Measurements from ENCODE around the gene APP.
"Not testable (repeated sequence)": the region's sequence is repeated elsewhere in the genome, so short reads cannot be mapped to it uniquely, and the experiment has no call there.

APP gene

GRCh38 chr21:25927195-25927880 lies 243.2 kb downstream of the APP start:
- no peaks in the 10 kb centered on the region for H3K9me3 ChIP-seq (ENCODE audit: control insufficient read depth in 2 of 2, low read length in 2 of 2)
- H3K4me3 ChIP-seq (ENCODE audit: low read length in 2 of 2), result no peak overlapping the region
- H3K27me3 ChIP-seq (ENCODE audit: control insufficient read depth in 2 of 2, insufficient read depth in 2 of 2, low read length in 2 of 2), result no peaks in the 10 kb centered on the region
- peak overlapping the region in 1 of 2 donors; percentile 45 for H3K27ac ChIP-seq (ENCODE audit: low read depth in 2 of 2, low read length in 2 of 2)
- H3K9ac ChIP-seq (ENCODE audit: low read depth in 1 of 2, low read length in 2 of 2), result no peak overlapping the region
- H3K36me3 ChIP-seq (ENCODE audit: control insufficient read depth in 2 of 2, insufficient read depth in 2 of 2, low read length in 2 of 2), result no peaks in the 10 kb centered on the region
- H3K4me1 ChIP-seq (ENCODE audit: control insufficient read depth in 2 of 2, insufficient read depth in 2 of 2, low read length in 2 of 2), result peaks cover 0 to 5% of the 10 kb centered on the region in 2 donors

- Histone ChIP-seq H3K4me1 (ENCODE audit: control insufficient read depth in 2 of 2, insufficient read depth in 2 of 2, low read length in 2 of 2) (peaks cover 0 to 5% of the 10 kb centered on the region in 2 donors), H3K36me3 (ENCODE audit: control insufficient read depth in 2 of 2, insufficient read depth in 2 of 2, low read length in 2 of 2) (no peaks in the 10 kb centered on the region), H3K4me3 (ENCODE audit: low read length in 2 of 2) (no peak overlapping the region), H3K27ac (ENCODE audit: low read depth in 2 of 2, low read length in 2 of 2) (no peak overlapping the region), H3K9ac (ENCODE audit: low read depth in 1 of 2, low read length in 2 of 2) (no peak overlapping the region), H3K27me3 (ENCODE audit: control insufficient read depth in 2 of 2, insufficient read depth in 2 of 2, low read length in 2 of 2) (no peaks in the 10 kb centered on the region), H3K9me3 (ENCODE audit: control insufficient read depth in 2 of 2, low read length in 2 of 2) (no peaks in the 10 kb centered on the region)
Measured at GRCh38 chr21:25925936-25926335, 244.6 kb downstream of the APP start.

DNA sequence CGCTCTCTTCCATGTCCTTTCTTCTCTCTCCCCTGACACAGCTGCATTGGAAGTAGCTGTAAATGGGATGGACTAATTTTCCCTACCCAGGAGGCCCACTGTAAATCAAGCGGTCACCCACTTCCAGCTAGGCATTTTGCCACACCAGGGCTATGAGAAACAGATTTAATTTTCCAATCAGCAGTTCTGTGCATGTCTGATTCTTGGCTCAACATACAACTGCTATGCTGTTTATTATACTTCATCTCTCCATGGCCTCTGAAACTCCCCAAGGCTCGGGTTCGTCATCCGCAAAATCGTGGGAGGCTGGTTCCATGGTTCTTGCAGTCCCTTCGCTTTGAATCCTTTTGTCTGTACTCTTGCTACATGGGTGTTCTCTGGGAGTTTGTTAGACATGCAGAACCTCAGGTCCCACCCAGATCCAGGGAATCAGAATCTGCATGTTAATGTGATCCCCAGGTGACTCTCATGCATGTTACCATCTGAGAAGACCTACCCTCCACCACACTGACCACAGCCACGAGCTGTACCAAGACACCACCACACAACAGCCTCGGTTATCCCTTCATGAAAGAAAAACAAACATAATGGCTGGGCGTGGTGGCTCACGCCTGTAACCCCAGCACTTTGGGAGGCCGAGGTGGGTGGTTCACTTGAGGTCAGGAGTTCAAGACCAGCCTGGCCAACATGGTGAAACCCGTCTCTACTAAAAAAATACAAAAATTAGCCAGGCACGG lies 245.3 kb downstream of the APP start:
- Histone ChIP-seq H3K9me3 (ENCODE audit: control insufficient read depth in 2 of 2, low read length in 2 of 2) (no peaks in the 10 kb centered on the region), H3K36me3 (ENCODE audit: control insufficient read depth in 2 of 2, insufficient read depth in 2 of 2, low read length in 2 of 2) (no peaks in the 10 kb centered on the region), H3K4me1 (ENCODE audit: control insufficient read depth in 2 of 2, insufficient read depth in 2 of 2, low read length in 2 of 2) (peaks cover 0 to 5% of the 10 kb centered on the region in 2 donors), H3K9ac (ENCODE audit: low read depth in 1 of 2, low read length in 2 of 2) (no peak overlapping the region), H3K4me3 (ENCODE audit: low read length in 2 of 2) (no peak overlapping the region), H3K27me3 (ENCODE audit: control insufficient read depth in 2 of 2, insufficient read depth in 2 of 2, low read length in 2 of 2) (no peaks in the 10 kb centered on the region), H3K27ac (ENCODE audit: low read depth in 2 of 2, low read length in 2 of 2) (no peak overlapping the region)

- not testable (repeated sequence) for H3K36me3 ChIP-seq (ENCODE audit: control insufficient read depth in 2 of 2, insufficient read depth in 2 of 2, low read length in 2 of 2); H3K27ac ChIP-seq (ENCODE audit: low read depth in 2 of 2, low read length in 2 of 2); H3K9ac ChIP-seq (ENCODE audit: low read depth in 1 of 2, low read length in 2 of 2); H3K9me3 ChIP-seq (ENCODE audit: control insufficient read depth in 2 of 2, low read length in 2 of 2); H3K27me3 ChIP-seq (ENCODE audit: control insufficient read depth in 2 of 2, insufficient read depth in 2 of 2, low read length in 2 of 2); H3K4me1 ChIP-seq (ENCODE audit: control insufficient read depth in 2 of 2, insufficient read depth in 2 of 2, low read length in 2 of 2); H3K4me3 ChIP-seq (ENCODE audit: low read length in 2 of 2)
Measured at GRCh38 chr21:25918152-25918551, 252.4 kb downstream of the APP start.

- no peak overlapping the region for H3K9ac ChIP-seq (ENCODE audit: low read depth in 1 of 2, low read length in 2 of 2)
- H3K27ac ChIP-seq (ENCODE audit: low read depth in 2 of 2, low read length in 2 of 2), result no peak overlapping the region
- H3K36me3 ChIP-seq (ENCODE audit: control insufficient read depth in 2 of 2, insufficient read depth in 2 of 2, low read length in 2 of 2), result no peaks in the 10 kb centered on the region
- H3K27me3 ChIP-seq (ENCODE audit: control insufficient read depth in 2 of 2, insufficient read depth in 2 of 2, low read length in 2 of 2), result no peaks in the 10 kb centered on the region
- H3K4me3 ChIP-seq (ENCODE audit: low read length in 2 of 2), result no peak overlapping the region
- H3K4me1 ChIP-seq (ENCODE audit: control insufficient read depth in 2 of 2, insufficient read depth in 2 of 2, low read length in 2 of 2), result peaks cover 0 to 15% of the 10 kb centered on the region in 2 donors
- H3K9me3 ChIP-seq (ENCODE audit: control insufficient read depth in 2 of 2, low read length in 2 of 2), result no peaks in the 10 kb centered on the region
Measured at GRCh38 chr21:25916226-25916625, 254.3 kb downstream of the APP start.

DNA sequence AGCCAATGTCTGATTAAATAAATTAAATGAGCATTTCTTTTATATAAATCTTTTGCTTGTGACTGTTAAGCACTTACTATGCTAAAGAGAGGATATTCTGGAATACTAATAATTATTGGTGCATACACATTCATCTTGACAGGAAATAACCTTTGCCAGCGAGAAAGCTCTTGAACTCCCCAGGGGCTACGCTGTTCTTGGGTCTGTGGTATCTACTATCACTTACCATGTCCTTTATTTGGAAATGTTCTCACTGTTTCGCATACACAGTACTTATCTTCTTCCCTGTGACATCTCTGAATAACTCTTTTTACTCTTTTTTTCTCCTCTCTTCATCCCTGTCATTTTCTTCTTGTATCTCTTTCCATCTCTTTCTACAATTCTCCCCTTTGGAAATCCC lies 257.1 kb downstream of the APP start:
- Histone ChIP-seq H3K4me1 (ENCODE audit: control insufficient read depth in 2 of 2, insufficient read depth in 2 of 2, low read length in 2 of 2) (peaks cover 4 to 20% of the 10 kb centered on the region in 2 donors), H3K4me3 (ENCODE audit: low read length in 2 of 2) (no peak overlapping the region), H3K36me3 (ENCODE audit: control insufficient read depth in 2 of 2, insufficient read depth in 2 of 2, low read length in 2 of 2) (no peaks in the 10 kb centered on the region), H3K9ac (ENCODE audit: low read depth in 1 of 2, low read length in 2 of 2) (no peak overlapping the region), H3K9me3 (ENCODE audit: control insufficient read depth in 2 of 2, low read length in 2 of 2) (no peaks in the 10 kb centered on the region), H3K27ac (ENCODE audit: low read depth in 2 of 2, low read length in 2 of 2) (no peak overlapping the region), H3K27me3 (ENCODE audit: control insufficient read depth in 2 of 2, insufficient read depth in 2 of 2, low read length in 2 of 2) (no peaks in the 10 kb centered on the region)

DNA sequence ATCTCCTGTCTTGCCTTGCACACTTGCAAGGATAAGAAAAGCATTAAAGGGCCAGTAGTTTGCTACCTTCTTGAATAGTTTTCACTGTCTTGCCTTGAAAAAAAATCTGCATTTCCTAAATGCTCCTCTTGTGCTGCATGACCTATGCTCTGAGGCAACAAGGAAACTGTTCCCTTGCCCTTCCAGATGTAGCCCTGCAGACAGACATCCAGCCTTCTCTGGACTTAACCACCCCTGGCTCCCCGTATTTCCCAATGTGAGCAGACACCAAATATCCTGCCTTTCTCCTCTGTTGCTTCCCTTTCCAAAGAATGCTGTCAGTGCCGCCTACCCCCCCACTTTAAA lies 258.2 kb downstream of the APP start:
- peak overlapping the region in 1 of 2 donors; percentile 2 for H3K9ac ChIP-seq (ENCODE audit: low read depth in 1 of 2, low read length in 2 of 2)
- H3K27ac ChIP-seq (ENCODE audit: low read depth in 2 of 2, low read length in 2 of 2), result peak overlapping the region; percentile 34 to 35
- peaks cover 9 to 27% of the 10 kb centered on the region in 2 donors for H3K4me1 ChIP-seq (ENCODE audit: control insufficient read depth in 2 of 2, insufficient read depth in 2 of 2, low read length in 2 of 2)
- H3K36me3 ChIP-seq (ENCODE audit: control insufficient read depth in 2 of 2, insufficient read depth in 2 of 2, low read length in 2 of 2), result no peaks in the 10 kb centered on the region
- no peak overlapping the region for H3K4me3 ChIP-seq (ENCODE audit: low read length in 2 of 2)
- H3K9me3 ChIP-seq (ENCODE audit: control insufficient read depth in 2 of 2, low read length in 2 of 2), result no peaks in the 10 kb centered on the region
- H3K27me3 ChIP-seq (ENCODE audit: control insufficient read depth in 2 of 2, insufficient read depth in 2 of 2, low read length in 2 of 2), result no peaks in the 10 kb centered on the region

DNA sequence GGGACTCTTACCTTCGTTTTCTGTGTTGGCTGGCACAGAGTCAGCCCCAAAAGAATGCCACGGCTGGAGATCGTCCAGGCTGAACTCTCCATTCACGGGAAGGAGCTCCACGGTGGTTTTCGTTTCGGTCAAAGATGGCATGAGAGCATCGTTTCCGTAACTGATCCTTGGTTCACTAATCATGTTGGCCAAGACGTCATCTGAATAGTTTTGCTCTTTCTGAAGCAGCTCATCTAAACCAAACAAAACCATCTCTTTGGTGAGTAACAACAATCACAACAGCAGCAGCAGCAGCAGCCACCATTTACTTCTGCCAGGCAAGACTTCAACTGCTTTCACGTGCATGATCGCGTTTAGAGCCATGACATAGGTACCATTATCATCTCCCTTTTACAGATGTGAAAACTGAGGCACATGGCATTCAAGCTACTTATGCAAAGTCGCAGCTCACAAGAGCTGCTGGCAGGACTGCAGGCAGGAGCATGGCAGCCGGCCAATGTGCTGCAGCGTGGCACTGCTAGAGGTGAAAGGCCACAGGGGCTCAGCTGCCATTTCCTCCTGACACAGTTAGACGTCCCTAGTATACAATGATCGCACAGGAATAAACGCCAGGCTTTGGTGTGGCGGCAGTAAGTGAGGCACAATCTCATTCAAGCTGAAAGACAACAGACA lies 258.7 kb downstream of the APP start:
- no peaks in the 10 kb centered on the region for H3K36me3 ChIP-seq (ENCODE audit: control insufficient read depth in 2 of 2, insufficient read depth in 2 of 2, low read length in 2 of 2)
- no peak overlapping the region for H3K9ac ChIP-seq (ENCODE audit: low read depth in 1 of 2, low read length in 2 of 2)
- H3K4me1 ChIP-seq (ENCODE audit: control insufficient read depth in 2 of 2, insufficient read depth in 2 of 2, low read length in 2 of 2), result peaks cover 11 to 30% of the 10 kb centered on the region in 2 donors
- peak overlapping the region in 1 of 2 donors; percentile 35 for H3K27ac ChIP-seq (ENCODE audit: low read depth in 2 of 2, low read length in 2 of 2)
- no peaks in the 10 kb centered on the region for H3K27me3 ChIP-seq (ENCODE audit: control insufficient read depth in 2 of 2, insufficient read depth in 2 of 2, low read length in 2 of 2)
- H3K4me3 ChIP-seq (ENCODE audit: low read length in 2 of 2), result no peak overlapping the region
- H3K9me3 ChIP-seq (ENCODE audit: control insufficient read depth in 2 of 2, low read length in 2 of 2), result no peaks in the 10 kb centered on the region

- peaks cover 17 to 39% of the 10 kb centered on the region in 2 donors for H3K4me1 ChIP-seq (ENCODE audit: control insufficient read depth in 2 of 2, insufficient read depth in 2 of 2, low read length in 2 of 2)
- H3K4me3 ChIP-seq (ENCODE audit: low read length in 2 of 2), result no peak overlapping the region
- no peak overlapping the region for H3K27ac ChIP-seq (ENCODE audit: low read depth in 2 of 2, low read length in 2 of 2)
Measured at GRCh38 chr21:25910809-25911208, 259.8 kb downstream of the APP start.

GRCh38 chr21:25909341-25909740 lies 261.2 kb downstream of the APP start:
- H3K27ac ChIP-seq (ENCODE audit: low read depth in 2 of 2, low read length in 2 of 2), result peak overlapping the region in 1 of 2 donors; percentile 27
- no peaks in the 10 kb centered on the region for H3K9me3 ChIP-seq (ENCODE audit: control insufficient read depth in 2 of 2, low read length in 2 of 2)
- H3K36me3 ChIP-seq (ENCODE audit: control insufficient read depth in 2 of 2, insufficient read depth in 2 of 2, low read length in 2 of 2), result no peaks in the 10 kb centered on the region
- peaks cover 26 to 50% of the 10 kb centered on the region in 2 donors for H3K4me1 ChIP-seq (ENCODE audit: control insufficient read depth in 2 of 2, insufficient read depth in 2 of 2, low read length in 2 of 2)
- no peak overlapping the region for H3K4me3 ChIP-seq (ENCODE audit: low read length in 2 of 2)
- H3K27me3 ChIP-seq (ENCODE audit: control insufficient read depth in 2 of 2, insufficient read depth in 2 of 2, low read length in 2 of 2), result no peaks in the 10 kb centered on the region
- no peak overlapping the region for H3K9ac ChIP-seq (ENCODE audit: low read depth in 1 of 2, low read length in 2 of 2)

More at GRCh38 chr21:25910809-25911208, 259.8 kb downstream of the APP start:
- H3K9ac ChIP-seq (ENCODE audit: low read depth in 1 of 2, low read length in 2 of 2), result no peak overlapping the region
- H3K9me3 ChIP-seq (ENCODE audit: control insufficient read depth in 2 of 2, low read length in 2 of 2), result no peaks in the 10 kb centered on the region
- H3K36me3 ChIP-seq (ENCODE audit: control insufficient read depth in 2 of 2, insufficient read depth in 2 of 2, low read length in 2 of 2), result no peaks in the 10 kb centered on the region
- H3K27me3 ChIP-seq (ENCODE audit: control insufficient read depth in 2 of 2, insufficient read depth in 2 of 2, low read length in 2 of 2), result no peaks in the 10 kb centered on the region

All from mucosa of rectum (tissue), 2 donors.